Upper lobe of left lung (tissue), 4 donors: ENCODE data around the gene CHST7.

Source experiments
- CTCF ChIP-seq, 6 experiments: fragments of 450-650 bp in 4 of 6; fragments of 200-600 bp in 2 of 6; sonication (generic) in 2 of 6; IDR thresholded peaks; one replicate each; pipeline ENCODE4 v1.5.1; 2016 to 2019; ENCODE audit warnings: antibody characterized with exemption in 6 of 6
- POLR2A ChIP-seq, 4 donors: fragments of 450-650 bp; IDR thresholded peaks; one replicate each; pipeline ENCODE4 v1.5.1; 2016 to 2017; ENCODE audit warnings: antibody characterized with exemption in 4 of 4, mild to moderate bottlenecking in 2 of 4

- TF ChIP-seq CTCF (IDR thresholded peaks at IDR 0.05) (no peak), POLR2A (IDR thresholded peaks at IDR 0.05) (no peak)
Observed at GRCh38 chrX:46580613-46581012, 7.0 kb downstream of the CHST7 start.
